HUES48 (cell line): ENCODE data around the gene MIEN1.
"Not testable (repeated sequence)": the region's sequence is repeated elsewhere in the genome, so short reads cannot be mapped to it uniquely, and the experiment has no call there.

Source experiments
- H3K27ac ChIP-seq: one replicate; pipeline ENCODE4 v1.7.0; 2013; ENCODE audit warnings: low read depth, low read length, inconsistent platforms
- H3K27me3 ChIP-seq: 2 replicates; pipeline ENCODE4 v1.6.1; 2013; ENCODE audit warnings: mild to moderate bottlenecking, low read length; ENCODE audit not compliant: control insufficient read depth, insufficient read depth
- H3K36me3 ChIP-seq: 2 replicates; pipeline ENCODE4 v1.6.1; 2013; ENCODE audit warnings: low read length; ENCODE audit not compliant: control insufficient read depth, insufficient read depth
- H3K4me1 ChIP-seq: 2 replicates; pipeline ENCODE4 v1.6.1; 2013; ENCODE audit warnings: mild to moderate bottlenecking, low read length; ENCODE audit not compliant: control insufficient read depth, insufficient read depth
- H3K4me3 ChIP-seq: 2 replicates; pipeline ENCODE4 v1.5.1; 2013; ENCODE audit warnings: mild to moderate bottlenecking, low read depth, low read length
- H3K9ac ChIP-seq: 2 replicates; pipeline ENCODE4 v1.6.1; 2013; ENCODE audit warnings: mild to moderate bottlenecking, low read depth, low read length, moderate library complexity
- H3K9me3 ChIP-seq: 2 replicates; pipeline ENCODE4 v1.6.1; 2013; ENCODE audit warnings: low read length; ENCODE audit not compliant: control insufficient read depth, insufficient read depth

The MIEN1 gene

GRCh38 chr17:39701012-39701783, 29.1 kb downstream of the MIEN1 start:
- Histone ChIP-seq H3K4me3 (peak overlapping the region; percentile 80), H3K9ac (peak overlapping the region; percentile 78), H3K9me3 (no peaks in the 10 kb centered on the region), H3K27me3 (no peaks in the 10 kb centered on the region), H3K36me3 (peaks cover 17% of the 10 kb centered on the region; the same call in 1 of the 2 replicates), H3K4me1 (peaks cover 72% of the 10 kb centered on the region), H3K27ac (peak overlapping the region; percentile 13)

GRCh38 chr17:39700148-39700987, 30.0 kb downstream of the MIEN1 start:
- H3K4me3 ChIP-seq: peak overlapping the region; percentile 80
- peak overlapping the region; percentile 78 for H3K9ac ChIP-seq
- peak overlapping the region; percentile 88 for H3K27ac ChIP-seq

DNA sequence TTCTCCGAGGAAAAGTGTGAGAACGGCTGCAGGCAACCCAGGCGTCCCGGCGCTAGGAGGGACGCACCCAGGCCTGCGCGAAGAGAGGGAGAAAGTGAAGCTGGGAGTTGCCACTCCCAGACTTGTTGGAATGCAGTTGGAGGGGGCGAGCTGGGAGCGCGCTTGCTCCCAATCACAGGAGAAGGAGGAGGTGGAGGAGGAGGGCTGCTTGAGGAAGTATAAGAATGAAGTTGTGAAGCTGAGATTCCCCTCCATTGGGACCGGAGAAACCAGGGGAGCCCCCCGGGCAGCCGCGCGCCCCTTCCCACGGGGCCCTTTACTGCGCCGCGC, 30.5 kb downstream of the MIEN1 start, which contains the start of gene ERBB2:
ERBB2 (plus strand) TSS at position 247 of the 330 bp plus-strand sequence. CDS start 175 bp downstream, outside the sequence.
- Histone ChIP-seq H3K9me3 (no peaks in the 10 kb centered on the region), H3K4me3 (peak within 1 kb of the TSS; percentile 80), H3K4me1 (peaks cover 70% of the 10 kb centered on the region), H3K27ac (peak within 1 kb of the TSS; percentile 88), H3K27me3 (no peaks in the 10 kb centered on the region), H3K36me3 (peaks cover 19% of the 10 kb centered on the region; the same call in 1 of the 2 replicates), H3K9ac (peak within 1 kb of the TSS; percentile 78)

More at GRCh38 chr17:39700148-39700987, 30.0 kb downstream of the MIEN1 start:
- Histone ChIP-seq H3K36me3 (peaks cover 17% of the 10 kb centered on the region; the same call in 1 of the 2 replicates), H3K27me3 (no peaks in the 10 kb centered on the region), H3K9me3 (no peaks in the 10 kb centered on the region), H3K4me1 (peaks cover 70% of the 10 kb centered on the region)

DNA sequence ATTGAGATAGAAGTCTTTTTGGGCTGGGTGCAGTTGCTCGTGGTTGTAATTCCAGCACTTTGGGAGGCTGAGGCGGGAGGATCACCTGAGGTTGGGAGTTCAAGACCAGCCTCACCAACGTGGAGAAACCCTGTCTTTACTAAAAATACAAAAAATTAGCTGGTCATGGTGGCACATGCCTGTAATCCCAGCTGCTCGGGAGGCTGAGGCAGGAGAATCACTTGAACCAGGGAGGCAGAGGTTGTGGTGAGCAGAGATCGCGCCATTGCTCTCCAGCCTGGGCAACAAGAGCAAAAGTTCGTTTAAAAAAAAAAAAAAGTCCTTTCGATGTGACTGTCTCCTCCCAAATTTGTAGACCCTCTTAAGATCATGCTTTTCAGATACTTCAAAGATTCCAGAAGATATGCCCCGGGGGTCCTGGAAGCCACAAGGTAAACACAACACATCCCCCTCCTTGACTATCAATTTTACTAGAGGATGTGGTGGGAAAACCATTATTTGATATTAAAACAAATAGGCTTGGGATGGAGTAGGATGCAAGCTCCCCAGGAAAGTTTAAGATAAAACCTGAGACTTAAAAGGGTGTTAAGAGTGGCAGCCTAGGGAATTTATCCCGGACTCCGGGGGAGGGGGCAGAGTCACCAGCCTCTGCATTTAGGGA, 31.0 kb downstream of the MIEN1 start:
- H3K4me3 ChIP-seq: peak overlapping the region; percentile 80
- H3K9me3 ChIP-seq, H3K27me3 ChIP-seq: not testable (repeated sequence)
- peak overlapping the region; percentile 88 for H3K27ac ChIP-seq
- peaks cover 69% of the 10 kb centered on the region for H3K4me1 ChIP-seq
- peak overlapping the region; percentile 78; the same call in 1 of the 2 replicates for H3K9ac ChIP-seq
- H3K36me3 ChIP-seq: peaks cover 19% of the 10 kb centered on the region; the same call in 1 of the 2 replicates

DNA sequence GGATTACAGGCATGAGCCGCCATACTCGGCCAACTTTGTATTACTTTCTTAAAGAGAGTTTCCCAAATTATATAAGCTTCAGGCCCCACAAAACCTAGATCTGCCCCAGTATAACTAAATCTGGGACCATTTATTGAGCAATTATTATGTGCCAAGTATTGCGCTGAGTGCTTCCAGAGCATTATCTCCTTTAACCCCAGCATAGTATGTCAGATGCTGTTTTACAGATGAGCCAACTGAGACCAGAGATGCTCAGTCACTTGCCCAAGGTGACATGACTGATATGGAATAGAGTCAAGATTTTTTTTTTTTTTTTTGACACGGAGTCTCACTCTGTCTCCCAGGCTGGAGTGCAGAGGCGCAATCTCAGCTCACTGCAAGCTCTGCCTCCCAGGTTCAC, 32.4 kb downstream of the MIEN1 start:
- Histone ChIP-seq H3K9me3 (no peaks in the 10 kb centered on the region), H3K27me3 (no peaks in the 10 kb centered on the region)

GRCh38 chr17:39696731-39697130, 33.6 kb downstream of the MIEN1 start:
- peak overlapping the region; percentile 94 for H3K27ac ChIP-seq
- peaks cover 44% of the 10 kb centered on the region for H3K4me1 ChIP-seq
- H3K4me3 ChIP-seq: no peak overlapping the region
- no peaks in the 10 kb centered on the region for H3K9me3 ChIP-seq
- no peaks in the 10 kb centered on the region for H3K27me3 ChIP-seq
- H3K36me3 ChIP-seq: 0 out of 2 replicates have a peak, but pooled peaks cover 2% of the 10 kb centered on the region
- no peak overlapping the region for H3K9ac ChIP-seq

More for the DNA sequence above, 32.4 kb downstream of the MIEN1 start:
- Histone ChIP-seq H3K4me1 (peaks cover 56% of the 10 kb centered on the region), H3K27ac (no peak overlapping the region), H3K4me3 (no peak overlapping the region), H3K36me3 (peaks cover 9% of the 10 kb centered on the region; the same call in 1 of the 2 replicates), H3K9ac (no peak overlapping the region)

DNA sequence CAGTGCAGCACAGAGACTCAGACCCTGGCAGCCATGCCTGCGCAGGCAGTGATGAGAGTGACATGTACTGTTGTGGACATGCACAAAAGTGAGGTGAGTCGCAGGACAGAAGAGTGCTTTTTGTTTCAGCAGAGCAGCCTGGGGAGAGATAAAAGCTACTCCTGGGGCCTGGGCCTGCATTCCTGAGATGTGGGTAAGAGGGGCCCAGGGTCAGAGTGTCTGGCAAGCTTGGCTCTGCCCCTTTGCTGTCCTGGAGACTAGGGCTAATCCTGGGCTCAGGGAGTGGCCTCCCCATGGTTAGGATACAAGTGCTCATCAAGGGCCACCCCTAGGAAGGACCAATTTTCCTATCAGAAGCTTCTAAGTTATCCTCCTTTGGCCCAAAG, 35.2 kb downstream of the MIEN1 start:
- Histone ChIP-seq H3K27me3 (no peaks in the 10 kb centered on the region), H3K4me1 (peaks cover 48% of the 10 kb centered on the region), H3K9ac (no peak overlapping the region), H3K9me3 (no peaks in the 10 kb centered on the region), H3K36me3 (0 out of 2 replicates have a peak, but pooled peaks cover 2% of the 10 kb centered on the region), H3K27ac (peak overlapping the region; percentile 94), H3K4me3 (no peak overlapping the region)

GRCh38 chr17:39694593-39694992, 35.7 kb downstream of the MIEN1 start:
- no peak overlapping the region for H3K4me3 ChIP-seq
- H3K4me1 ChIP-seq: peaks cover 51% of the 10 kb centered on the region
- no peaks in the 10 kb centered on the region for H3K9me3 ChIP-seq
- H3K27me3 ChIP-seq: no peaks in the 10 kb centered on the region
- H3K27ac ChIP-seq: peak overlapping the region; percentile 94
- 0 out of 2 replicates have a peak, but pooled peaks cover 2% of the 10 kb centered on the region for H3K36me3 ChIP-seq
- no peak overlapping the region for H3K9ac ChIP-seq

DNA sequence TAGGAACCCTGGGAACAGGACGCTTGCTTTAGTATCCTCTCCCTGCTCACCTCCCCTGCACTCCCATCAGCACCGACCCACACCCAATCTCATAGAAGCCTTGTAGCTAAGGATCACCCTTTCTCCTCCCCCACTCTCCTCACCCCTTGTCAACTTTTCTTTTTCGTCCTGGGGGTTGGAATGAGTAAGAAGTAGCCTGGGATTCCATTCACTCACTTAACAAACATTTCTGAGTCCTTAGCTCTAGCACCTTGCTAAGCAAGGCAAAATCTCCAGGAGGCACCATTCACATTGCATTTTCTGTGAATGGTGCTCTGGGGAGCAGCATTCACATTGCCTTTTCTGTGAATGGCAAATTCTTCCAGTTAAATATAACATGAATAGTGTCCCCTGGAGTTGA, 41.4 kb downstream of the MIEN1 start:
- peak overlapping the region; percentile 100 for H3K27ac ChIP-seq
- no peaks in the 10 kb centered on the region for H3K9me3 ChIP-seq
- no peaks in the 10 kb centered on the region for H3K27me3 ChIP-seq
- peak overlapping the region; percentile 81 for H3K9ac ChIP-seq
- peaks cover 31% of the 10 kb centered on the region for H3K4me1 ChIP-seq
- peaks cover 14% of the 10 kb centered on the region for H3K36me3 ChIP-seq
- peak overlapping the region; percentile 92 for H3K4me3 ChIP-seq

DNA sequence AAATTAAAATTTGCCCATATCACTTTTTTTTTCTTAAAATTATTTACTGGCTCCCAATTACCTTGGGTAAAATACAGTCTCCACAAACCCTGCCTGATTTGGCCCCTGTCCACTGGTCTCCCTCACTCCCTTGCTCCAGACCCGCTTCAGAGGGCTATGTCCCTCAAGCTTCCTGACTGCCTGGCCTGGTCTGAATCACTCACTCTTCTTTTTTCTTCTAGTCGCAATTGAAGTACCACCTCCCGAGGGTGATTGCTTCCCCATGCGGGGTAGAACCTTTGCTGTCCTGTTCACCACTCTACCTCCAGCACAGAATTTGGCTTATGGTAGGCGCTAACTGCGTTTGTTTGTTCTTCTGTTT, 41.9 kb downstream of the MIEN1 start:
- peaks cover 16% of the 10 kb centered on the region for H3K36me3 ChIP-seq
- peak overlapping the region; percentile 100 for H3K27ac ChIP-seq
- H3K9ac ChIP-seq: peak overlapping the region; percentile 81
- peaks cover 31% of the 10 kb centered on the region for H3K4me1 ChIP-seq
- H3K27me3 ChIP-seq: no peaks in the 10 kb centered on the region
- H3K4me3 ChIP-seq: peak overlapping the region; percentile 92
- no peaks in the 10 kb centered on the region for H3K9me3 ChIP-seq
